HCT116 (cell line): ENCODE measurements around the gene EHMT1. TPM values are rescaled to one million over a fixed set of nuclear protein-coding genes. Genes with fewer than 3 reads are reported as not detected.

Experiments used
- ATAC-seq: fragments of 200-7000 bp; cut with Tn5 transposase; 2 replicates; pipeline ENCODE4 v1.9.1; 2020; ENCODE audit warnings: mild to moderate bottlenecking, moderate library complexity
- BruUV-seq: library from RNA; stranded (reverse); fragments of 400-500 nt; replicated peaks from 2 replicates; lab custom pipeline; 2021; lab: Mats Ljungman, UMichigan
- CTCF ChIA-PET: fragments of 300-600 bp; sonication (Branson Sonifier 250); formaldehyde crosslinking; loops from one replicate; lab custom pipeline; 2021; ENCODE audit warnings: antibody characterized with exemption; lab: Charles Lee
- POLR2A ChIA-PET: fragments of 300-600, 350-600 bp; sonication (Branson Sonifier 250); formaldehyde crosslinking; loops from one replicate; lab custom pipeline; 2021; ENCODE audit warnings: antibody characterized with exemption; lab: Charles Lee
- RAD21 ChIA-PET, 2 experiments: fragments of 300-600 bp; sonication (Branson Sonifier 250); formaldehyde crosslinking; loops; one replicate each; lab custom pipeline; 2023; ENCODE audit warnings: low total read pairs in 2 of 2; ENCODE audit not compliant: uncharacterized antibody in 2 of 2, unreplicated experiment in 2 of 2, low non-redundant PET in 1 of 2; lab: Charles Lee
- DNase-seq: peaks from one replicate; pipeline ENCODE4 v3.0.0-alpha.2; 2010; ENCODE audit warnings: low read depth, low spot score
- H2AFZ ChIP-seq: fragments of 200-600 bp; shearing (Covaris generic), sonication (generic); 2 replicates; pipeline ENCODE4 v1.6.1; 2017; ENCODE audit warnings: low read depth, mixed run types, mixed read lengths, antibody characterized with exemption, low read length; ENCODE audit not compliant: poor library complexity, severe bottlenecking
- H3K27ac ChIP-seq: 2 replicates; pipeline ENCODE4 v1.5.1; 2012; ENCODE audit warnings: low read depth, low read length
- H3K27me3 ChIP-seq: fragments of 200-600 bp; sonication (generic); 2 replicates; pipeline ENCODE4 v1.6.1; 2016; ENCODE audit warnings: mixed run types, low read length, mixed read lengths; ENCODE audit not compliant: insufficient read depth
- H3K36me3 ChIP-seq, 2 experiments: fragments of 200-500 bp in 1 of 2; fragments of 200-600 bp in 1 of 2; sonication (Bioruptor generic) in 1 of 2; sonication (generic) in 1 of 2; 2 replicates each; pipeline versions ENCODE4 v1.5.1 to v1.6.1; 2014 to 2016; ENCODE audit warnings: low read length in 2 of 2, inconsistent platforms in 1 of 2, mixed read lengths in 1 of 2, mixed run types in 1 of 2; ENCODE audit not compliant: insufficient read depth in 2 of 2, control insufficient read depth in 1 of 2
- H3K4me1 ChIP-seq, 2 experiments: fragments of 200-600 bp in 1 of 2; sonication (generic) in 1 of 2; 2 replicates each; pipeline versions ENCODE4 v1.5.1 to v1.6.1; 2012 to 2017; ENCODE audit warnings: low read length in 2 of 2, inconsistent platforms in 1 of 2, mild to moderate bottlenecking in 1 of 2, mixed read lengths in 1 of 2, mixed run types in 1 of 2, moderate library complexity in 1 of 2; ENCODE audit not compliant: insufficient read depth in 2 of 2, control insufficient read depth in 1 of 2
- H3K4me2 ChIP-seq: fragments of 200-600 bp; sonication (generic); 2 replicates; pipeline ENCODE4 v1.6.1; 2017; ENCODE audit warnings: mixed run types, low read length, mixed read lengths
- H3K4me3 ChIP-seq, 2 experiments: fragments of 200-600 bp in 1 of 2; sonication (generic) in 1 of 2; replicated peaks in 1 of 2; 2 replicates each; pipeline ENCODE4 v1.5.1; 2011 to 2016; ENCODE audit warnings: low read length in 2 of 2, control low read depth in 1 of 2, low read depth in 1 of 2, mild to moderate bottlenecking in 1 of 2, mixed read lengths in 1 of 2, mixed run types in 1 of 2
- H3K79me2 ChIP-seq: fragments of 200-600 bp; sonication (generic); 2 replicates; pipeline ENCODE4 v1.6.1; 2017; ENCODE audit warnings: mild to moderate bottlenecking, mixed run types, low read length, moderate library complexity, mixed read lengths; ENCODE audit not compliant: insufficient read depth
- H3K9ac ChIP-seq: fragments of 200-600 bp; sonication (generic); 2 replicates; pipeline ENCODE4 v1.6.1; 2016; ENCODE audit warnings: low read length, mixed read lengths
- H3K9me2 ChIP-seq: fragments of 200-600 bp; sonication (generic), shearing (Covaris generic); 2 replicates; pipeline ENCODE4 v1.6.1; 2017; ENCODE audit warnings: mixed run types, mild to moderate bottlenecking, moderate library complexity; ENCODE audit not compliant: insufficient read depth
- H3K9me3 ChIP-seq, 2 experiments: fragments of 200-500 bp in 1 of 2; fragments of 200-600 bp in 1 of 2; sonication (Bioruptor generic) in 1 of 2; sonication (generic) in 1 of 2; 2 replicates each; pipeline ENCODE4 v1.6.1; 2014 to 2017; ENCODE audit warnings: low read length in 2 of 2, mixed read lengths in 2 of 2, inconsistent platforms in 1 of 2, low read depth in 1 of 2, mild to moderate bottlenecking in 1 of 2, mixed run types in 1 of 2, moderate library complexity in 1 of 2; ENCODE audit not compliant: control insufficient read depth in 1 of 2, insufficient read depth in 1 of 2
- H4K20me1 ChIP-seq: fragments of 200-600 bp; sonication (generic), shearing (Covaris generic); 2 replicates; pipeline ENCODE4 v1.6.1; 2017; ENCODE audit warnings: mixed run types, mild to moderate bottlenecking, moderate library complexity; ENCODE audit not compliant: insufficient read depth
- CEBPB ChIP-seq: IDR thresholded peaks from 2 replicates; pipeline ENCODE4 v1.6.1; 2012; ENCODE audit warnings: low read depth
- CTCF ChIP-seq, 3 experiments: fragments of 200-600 bp in 1 of 3; sonication (generic) in 1 of 3; IDR thresholded peaks in 2 of 3; conservative IDR thresholded peaks in 1 of 3; 2 replicates each; pipeline ENCODE4 v1.5.1; 2012 to 2017; ENCODE audit warnings: low read depth in 2 of 3, low read length in 2 of 3, antibody characterized with exemption in 1 of 3, borderline replicate concordance in 1 of 3, control low read depth in 1 of 3, mild to moderate bottlenecking in 1 of 3, mixed read lengths in 1 of 3, mixed run types in 1 of 3, moderate library complexity in 1 of 3; ENCODE audit not compliant: insufficient read depth in 1 of 3
- EGR1 ChIP-seq: IDR thresholded peaks from 2 replicates; pipeline ENCODE4 v1.6.1; 2012; ENCODE audit warnings: low read depth
- ELF1 ChIP-seq: IDR thresholded peaks from 2 replicates; pipeline ENCODE4 v1.6.1; 2012; ENCODE audit warnings: low read depth, borderline replicate concordance
- EZH2 ChIP-seq: fragments of 200-600 bp; sonication (generic); IDR thresholded peaks from 2 replicates; pipeline ENCODE4 v1.6.1; 2017; ENCODE audit warnings: antibody characterized with exemption, mixed run types
- EZH2phosphoT487 ChIP-seq: fragments of 200-600 bp; IDR thresholded peaks from 2 replicates; pipeline ENCODE4 v1.6.1; 2018; ENCODE audit warnings: antibody characterized with exemption, borderline replicate concordance
- FOSL1 ChIP-seq: IDR thresholded peaks from 2 replicates; pipeline ENCODE4 v1.6.1; 2012; ENCODE audit warnings: low read depth
- JUND ChIP-seq: IDR thresholded peaks from 2 replicates; pipeline ENCODE4 v1.6.1; 2012
- MAX ChIP-seq: IDR thresholded peaks from 2 replicates; pipeline ENCODE4 v1.6.1; 2012
- POLR2A ChIP-seq: IDR thresholded peaks from 2 replicates; pipeline ENCODE4 v1.7.0; 2011; ENCODE audit warnings: borderline replicate concordance; ENCODE audit not compliant: insufficient read depth, insufficient read length; ENCODE audit errors: extremely low read depth
- POLR2AphosphoS5 ChIP-seq: IDR thresholded peaks from 2 replicates; pipeline ENCODE4 v1.6.1; 2011; ENCODE audit warnings: mild to moderate bottlenecking, low read depth, low read length, moderate library complexity
- SIN3A ChIP-seq: IDR thresholded peaks from 2 replicates; pipeline ENCODE4 v1.6.1; 2012; ENCODE audit warnings: low read depth
- SP1 ChIP-seq: IDR thresholded peaks from 2 replicates; pipeline ENCODE4 v1.6.1; 2012; ENCODE audit warnings: low read depth
- TCF7L2 ChIP-seq: IDR thresholded peaks from 2 replicates; pipeline ENCODE4 v1.7.0; 2011; ENCODE audit warnings: borderline replicate concordance, inconsistent platforms; ENCODE audit not compliant: insufficient read depth, insufficient read length; ENCODE audit errors: extremely low read depth
- ZBTB33 ChIP-seq: IDR thresholded peaks from 2 replicates; pipeline ENCODE4 v1.6.1; 2011; ENCODE audit warnings: mild to moderate bottlenecking, low read length, moderate library complexity; ENCODE audit not compliant: insufficient replicate concordance; ENCODE audit errors: extremely low read depth
- ZFX ChIP-seq: fragments of 450-650 bp; IDR thresholded peaks from 2 replicates; pipeline ENCODE4 v1.6.1; 2017
- ZNF274 ChIP-seq: fragments of 200-500 bp; sonication (Bioruptor generic); IDR thresholded peaks from 2 replicates; pipeline ENCODE4 v1.6.1; 2014; ENCODE audit warnings: mild to moderate bottlenecking, low read depth, low read length, inconsistent platforms
- intact Hi-C: fragments of 100-400 bp; cut with micrococcal nuclease; formaldehyde crosslinking; loops from 2 replicates; pipeline ENCODE4 v1.10.0; 2022
- total RNA-seq: library from RNA; stranded (reverse); gene quantifications from one replicate; pipeline ENCODE4 v1.2.1, GENCODE V29; 2021; ENCODE audit not compliant: unreplicated experiment

The EHMT1 gene
- total RNA-seq, 1 experiment from 2014 or later: 86.1 TPM

DNA sequence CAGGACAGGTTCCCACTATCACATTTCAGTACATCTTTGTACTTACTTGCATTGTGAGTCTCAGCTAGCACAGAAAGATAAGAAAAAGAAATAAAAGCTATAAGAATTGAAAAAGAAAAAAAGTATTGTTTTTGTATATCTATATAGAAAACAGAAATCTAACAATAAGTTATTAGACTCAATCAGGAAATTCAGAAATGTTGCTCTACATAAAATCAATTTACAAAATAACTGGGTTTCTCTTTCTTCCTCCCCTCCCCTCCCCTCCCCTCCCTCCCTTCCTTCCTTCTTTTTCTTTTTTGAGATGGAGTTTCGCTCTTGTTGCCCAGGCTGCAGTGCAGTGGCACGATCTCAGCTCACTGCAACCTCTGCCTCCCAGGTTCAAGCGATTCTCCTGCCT is 251.6 kb downstream of the EHMT1 start:
- Histone ChIP-seq H4K20me1 (no peaks in the 10 kb centered on the region), H3K9me2 (no peaks in the 10 kb centered on the region), H3K36me3 (no peaks in the 10 kb centered on the region), H3K4me2 (no peak overlapping the region), H3K27ac (no peak overlapping the region), H3K4me1 (no peaks in the 10 kb centered on the region), H3K4me3 (no peak overlapping the region), H3K9ac (no peak overlapping the region), H2AFZ (no peak overlapping the region), H3K79me2 (no peaks in the 10 kb centered on the region), H3K27me3 (peaks cover 12% of the 10 kb centered on the region; the same call in 1 of the 2 replicates)
- ATAC-seq (no peak), DNase-seq (no peak)
- POLR2A ChIA-PET: no interaction called here
- RAD21 ChIA-PET: no interaction called here
- no TSS peak for BruUV-seq
- intact Hi-C loops: no loop called here
- CTCF ChIA-PET: no interaction called here
- TF ChIP-seq EGR1: no peak
- TF ChIP-seq ELF1: no peak
- TF ChIP-seq JUND: no peak
- TF ChIP-seq CEBPB: no peak
- no peak for TF ChIP-seq FOSL1
- no peak for TF ChIP-seq EZH2
- TF ChIP-seq SP1: no peak
- TF ChIP-seq SIN3A: no peak
- no peak for TF ChIP-seq MAX
- TF ChIP-seq ZFX: no peak
- no peak for TF ChIP-seq POLR2AphosphoS5
- no peak for TF ChIP-seq CTCF (IDR thresholded peaks at IDR 0.05 in 2 of 3, conservative IDR thresholded peaks at IDR 0.05 in 1 of 3; ENCODE audit: borderline replicate concordance in 1 of 3, insufficient read depth in 1 of 3, low read depth in 2 of 3, low read length in 2 of 3)
- no peak for TF ChIP-seq POLR2A
- TF ChIP-seq ZBTB33: no peak
- TF ChIP-seq TCF7L2: no peak
- TF ChIP-seq ZNF274: no peak
- TF ChIP-seq EZH2phosphoT487: no peak
- TF ChIP-seq, all 23 proteins: peak for 0
- no peaks in the 10 kb centered on the region for H3K9me3 ChIP-seq
